Measurements from ENCODE around the gene SLC27A2. TPM values are rescaled to one million over a fixed set of nuclear protein-coding genes. Genes with fewer than 3 reads are reported as not detected.

SLC27A2 gene
- total and polyA plus RNA-seq, 10 of the 15 experiments (the other 5 are each of a cell fraction or from before 2014, with no cell fraction given) = 0.22 to 1.2 (median 0.69) TPM; not detected in 1

DNA sequence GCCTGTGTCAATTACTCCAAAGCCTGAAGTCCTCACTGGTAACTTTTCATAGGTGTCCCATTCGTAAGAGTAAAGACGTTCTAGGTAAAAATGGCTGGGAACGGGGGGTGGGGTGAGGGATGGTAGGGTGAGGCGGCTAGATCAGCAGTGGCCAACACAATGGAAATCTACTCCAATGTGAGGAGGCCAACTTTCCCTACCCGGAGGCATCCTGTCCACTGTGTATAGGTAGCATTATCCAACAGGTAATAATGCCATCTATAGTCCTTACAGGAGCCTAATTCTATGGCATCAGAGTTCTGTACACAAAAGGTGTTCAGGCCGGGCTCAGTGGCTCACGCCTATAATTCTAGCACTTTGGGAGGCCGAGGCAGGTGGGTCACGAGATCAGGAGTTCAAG is 54.4 kb downstream of the SLC27A2 start:
- Histone ChIP-seq H3K9me3 (replicated peaks; ENCODE audit: control insufficient read depth, insufficient read depth, low read length) (no peaks in the 10 kb centered on the region), H2AFZ (ENCODE audit: control insufficient read depth, low read depth, low read length) (no peak overlapping the region), H3K36me3 (ENCODE audit: control insufficient read depth in 2 of 2, insufficient read depth in 2 of 2, low read length in 1 of 2) (no peaks in the 10 kb centered on the region), H3K4me2 (ENCODE audit: control insufficient read depth, insufficient read depth) (no peak overlapping the region), H3K4me3 (no peak overlapping the region), H3K4me1 (ENCODE audit: control insufficient read depth, insufficient read depth, low read length) (no peaks in the 10 kb centered on the region), H3K27me3 (replicated peaks in 1 of 2; ENCODE audit: control insufficient read depth in 2 of 2, insufficient read depth in 2 of 2, low read length in 1 of 2) (no peaks in the 10 kb centered on the region), H3K27ac (ENCODE audit: control insufficient read depth, insufficient read depth) (no peak overlapping the region), H4K20me1 (ENCODE audit: control insufficient read depth, insufficient read depth) (no peaks in the 10 kb centered on the region), H3K79me2 (ENCODE audit: control insufficient read depth, insufficient read depth, low read length) (no peaks in the 10 kb centered on the region), H3K9ac (ENCODE audit: control insufficient read depth, insufficient read depth, low read length) (no peak overlapping the region)
- no peak for FAIRE-seq
- WGBS (ENCODE audit: insufficient coverage, insufficient replicate concordance, low lambda C conversion rate, missing lambda C conversion rate) = 61% methylated on average over 9 of the region's 9 CpGs
- intact Hi-C loops (cut with micrococcal nuclease; ENCODE audit: unreplicated experiment) (no loop called here), in situ Hi-C loops (cut with MboI) (no loop called here)
- POLR2A ChIA-PET = no interaction called here
- DNase-seq (ENCODE audit: low read depth, low spot score) = no peak
- BruUV-seq (replicated peaks) = no TSS peak
- CTCF ChIA-PET = no interaction called here
- SMC1A ChIA-PET (ENCODE audit: uncharacterized antibody, unreplicated experiment) = no interaction called here
- ATAC-seq = no peak
- TF ChIP-seq, protein P1, sequence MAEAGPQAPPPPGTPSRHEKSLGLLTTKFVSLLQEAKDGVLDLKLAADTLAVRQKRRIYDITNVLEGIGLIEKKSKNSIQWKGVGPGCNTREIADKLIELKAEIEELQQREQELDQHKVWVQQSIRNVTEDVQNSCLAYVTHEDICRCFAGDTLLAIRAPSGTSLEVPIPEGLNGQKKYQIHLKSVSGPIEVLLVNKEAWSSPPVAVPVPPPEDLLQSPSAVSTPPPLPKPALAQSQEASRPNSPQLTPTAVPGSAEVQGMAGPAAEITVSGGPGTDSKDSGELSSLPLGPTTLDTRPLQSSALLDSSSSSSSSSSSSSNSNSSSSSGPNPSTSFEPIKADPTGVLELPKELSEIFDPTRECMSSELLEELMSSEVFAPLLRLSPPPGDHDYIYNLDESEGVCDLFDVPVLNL (IDR thresholded peaks at IDR 0.05; ENCODE audit: low read depth, low read length) = no peak
- TF ChIP-seq ZSCAN29 (IDR thresholded peaks at IDR 0.05) (no peak), CBFB (IDR thresholded peaks at IDR 0.05; ENCODE audit: low read depth) (no peak), CREB1 (IDR thresholded peaks at IDR 0.05; ENCODE audit: low read depth) (no peak), ATF2 (IDR thresholded peaks at IDR 0.05; ENCODE audit: low read length) (no peak), SUZ12 (IDR thresholded peaks at IDR 0.05; ENCODE audit: unreplicated experiment) (no peak)
- TF ChIP-seq, protein P2, sequence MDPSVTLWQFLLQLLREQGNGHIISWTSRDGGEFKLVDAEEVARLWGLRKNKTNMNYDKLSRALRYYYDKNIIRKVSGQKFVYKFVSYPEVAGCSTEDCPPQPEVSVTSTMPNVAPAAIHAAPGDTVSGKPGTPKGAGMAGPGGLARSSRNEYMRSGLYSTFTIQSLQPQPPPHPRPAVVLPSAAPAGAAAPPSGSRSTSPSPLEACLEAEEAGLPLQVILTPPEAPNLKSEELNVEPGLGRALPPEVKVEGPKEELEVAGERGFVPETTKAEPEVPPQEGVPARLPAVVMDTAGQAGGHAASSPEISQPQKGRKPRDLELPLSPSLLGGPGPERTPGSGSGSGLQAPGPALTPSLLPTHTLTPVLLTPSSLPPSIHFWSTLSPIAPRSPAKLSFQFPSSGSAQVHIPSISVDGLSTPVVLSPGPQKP (IDR thresholded peaks at IDR 0.05; ENCODE audit: low read depth, low read length) = no peak
- RAD21 ChIA-PET (ENCODE audit: unreplicated experiment) = no interaction called here

All from GM12878 (cell line).